HepG2 (cell line): ENCODE measurements around the gene MAP2K1. TPM values are rescaled to one million over a fixed set of nuclear protein-coding genes. Genes with fewer than 3 reads are reported as not detected.

Source experiments
- ATAC-seq: fragments of 200-7000 bp; cut with Tn5 transposase; 3 replicates; pipeline ENCODE4 v1.9.1; 2020; ENCODE audit warnings: mild to moderate bottlenecking, moderate library complexity
- BruUV-seq: library from RNA; stranded (reverse); fragments of 400-500 nt; replicated peaks from 2 replicates; lab custom pipeline; 2021; lab: Mats Ljungman, UMichigan
- CTCF ChIA-PET: fragments of 300-600 bp; formaldehyde crosslinking; extraction: SDS; loops from one replicate; lab custom pipeline; 2021; ENCODE audit warnings: low total read pairs, inconsistent platforms, low intra/inter-chr PET ratio; lab: Yijun Ruan, JAX
- POLR2A ChIA-PET: fragments of 350-600 bp; sonication (Branson Sonifier 250); formaldehyde crosslinking; loops from one replicate; lab custom pipeline; 2020; ENCODE audit warnings: antibody characterized with exemption, inconsistent platforms; lab: Yijun Ruan, JAX
- DNase-seq: peaks from one replicate; pipeline ENCODE4 v3.0.0-alpha.2; 2015; ENCODE audit warnings: low spot score
- FAIRE-seq: peaks from 3 replicates; lab custom pipeline; 2011; peaks lifted over from hg19 to GRCh38; lab: Jason Lieb, UNC
- H2AFZ ChIP-seq: one replicate; pipeline ENCODE4 v1.6.1; 2011; ENCODE audit warnings: low read length, inconsistent platforms
- H3K27ac ChIP-seq: fragments of 300-600 bp; 3 replicates; pipeline ENCODE4 v1.8.0; 2011; ENCODE audit warnings: mixed run types, mild to moderate bottlenecking, mixed read lengths, low read length, inconsistent platforms; ENCODE audit not compliant: insufficient read depth; ENCODE audit errors: extremely low read length
- H3K27me3 ChIP-seq, 2 experiments: fragments of 200-600 bp in 1 of 2; 2 replicates in 1 of 2; 3 replicates in 1 of 2; pipeline versions ENCODE4 v1.6.0 to v1.8.0; 2011; ENCODE audit warnings: low read length in 2 of 2, mild to moderate bottlenecking in 2 of 2, moderate library complexity in 2 of 2, inconsistent platforms in 1 of 2; ENCODE audit not compliant: insufficient read depth in 2 of 2, control insufficient read depth in 1 of 2
- H3K36me3 ChIP-seq, 2 experiments: fragments of 200-600 bp in 1 of 2; replicated peaks in 1 of 2; 2 replicates in 1 of 2; 3 replicates in 1 of 2; pipeline versions ENCODE4 v1.5.1 to v1.8.0; 2011; ENCODE audit warnings: low read length in 2 of 2, inconsistent platforms in 1 of 2; ENCODE audit not compliant: insufficient read depth in 2 of 2, control insufficient read depth in 1 of 2
- H3K4me1 ChIP-seq: 2 replicates; pipeline ENCODE4 v1.5.1; 2012; ENCODE audit warnings: low read length, inconsistent platforms; ENCODE audit not compliant: insufficient read depth
- H3K4me2 ChIP-seq: 2 replicates; pipeline ENCODE4 v1.6.0; 2011; ENCODE audit warnings: low read depth, low read length, inconsistent platforms
- H3K4me3 ChIP-seq, 3 experiments: fragments of 200-600 bp in 1 of 3; sonication (generic), shearing (Covaris generic) in 1 of 3; replicated peaks in 1 of 3; 2 replicates each; pipeline ENCODE4 v1.5.1; 2011 to 2016; ENCODE audit warnings: low read length in 3 of 3, inconsistent platforms in 2 of 3, low read depth in 2 of 3, mild to moderate bottlenecking in 2 of 3, control low read depth in 1 of 3, mixed read lengths in 1 of 3; ENCODE audit not compliant: insufficient read depth in 1 of 3
- H3K79me2 ChIP-seq: one replicate; pipeline ENCODE4 v1.6.1; 2011; ENCODE audit warnings: low read length, inconsistent platforms; ENCODE audit not compliant: insufficient read depth
- H3K9ac ChIP-seq: 2 replicates; pipeline ENCODE4 v1.6.0; 2011; ENCODE audit warnings: mild to moderate bottlenecking, low read depth, low read length, inconsistent platforms; ENCODE audit not compliant: insufficient read depth
- H3K9me3 ChIP-seq: 2 replicates; pipeline ENCODE4 v1.5.1; 2012; ENCODE audit warnings: mild to moderate bottlenecking, low read length
- H4K20me1 ChIP-seq: 2 replicates; pipeline ENCODE4 v1.6.0; 2011; ENCODE audit warnings: inconsistent platforms, mild to moderate bottlenecking, low read length, moderate library complexity; ENCODE audit not compliant: insufficient read depth
- AKAP8 ChIP-seq: sonication (generic); formaldehyde crosslinking; IDR thresholded peaks from 2 replicates; pipeline ENCODE4 v1.5.1; 2020; ENCODE audit warnings: mild to moderate bottlenecking, missing genetic modification reagents
- ARID2 ChIP-seq: sonication (generic); formaldehyde crosslinking; IDR thresholded peaks from 2 replicates; pipeline ENCODE4 v1.8.1; 2022; ENCODE audit warnings: mild to moderate bottlenecking, missing genetic modification reagents, borderline replicate concordance
- CC2D1A ChIP-seq: sonication (generic); formaldehyde crosslinking; IDR thresholded peaks from 2 replicates; pipeline ENCODE4 v1.8.1; 2023; ENCODE audit warnings: mild to moderate bottlenecking, missing genetic modification reagents
- KAT2B ChIP-seq: fragments of 150-350 bp; IDR thresholded peaks from 2 replicates; pipeline ENCODE4 v1.6.1; 2014; ENCODE audit warnings: low read depth, low read length, borderline replicate concordance
- KDM5A ChIP-seq: fragments of 200-600 bp; sonication (generic); IDR thresholded peaks from 2 replicates; pipeline ENCODE4 v1.7.0; 2018; ENCODE audit warnings: antibody characterized with exemption, mild to moderate bottlenecking, low read length, borderline replicate concordance
- KLF12 ChIP-seq: sonication (generic); formaldehyde crosslinking; IDR thresholded peaks from 2 replicates; pipeline ENCODE4 v1.4.0; 2020; ENCODE audit warnings: missing genetic modification reagents, borderline replicate concordance
- NFE2L2 ChIP-seq: fragments of 150-350 bp; IDR thresholded peaks from 2 replicates; pipeline ENCODE4 v1.6.1; 2014; ENCODE audit warnings: low read length
- REL ChIP-seq: sonication (generic); formaldehyde crosslinking; conservative IDR thresholded peaks from 2 replicates; pipeline ENCODE4 v1.8.0; 2022; ENCODE audit warnings: mild to moderate bottlenecking, missing genetic modification reagents, moderate library complexity
- SAFB2 ChIP-seq: sonication (generic); formaldehyde crosslinking; IDR thresholded peaks from 2 replicates; pipeline ENCODE4 v1.5.1; 2020; ENCODE audit warnings: missing genetic modification reagents, low read depth, mild to moderate bottlenecking, borderline replicate concordance
- TARDBP ChIP-seq: sonication (generic); formaldehyde crosslinking; IDR thresholded peaks from 2 replicates; pipeline ENCODE4 v1.8.0; 2022; ENCODE audit warnings: mild to moderate bottlenecking, missing genetic modification reagents
- TEF ChIP-seq: sonication (generic); formaldehyde crosslinking; IDR thresholded peaks from 2 replicates; pipeline ENCODE4 v1.5.0; 2020; ENCODE audit warnings: missing genetic modification reagents
- ZNF235 ChIP-seq: sonication (generic); formaldehyde crosslinking; IDR thresholded peaks from 2 replicates; pipeline ENCODE4 v1.8.1; 2023; ENCODE audit warnings: mild to moderate bottlenecking, missing genetic modification reagents, borderline replicate concordance
- ZNF253 ChIP-seq: sonication (generic); formaldehyde crosslinking; IDR thresholded peaks from 2 replicates; pipeline ENCODE4 v1.8.0; 2022; ENCODE audit warnings: mild to moderate bottlenecking, missing genetic modification reagents, borderline replicate concordance
- ZNF652 ChIP-seq: IDR thresholded peaks from 2 replicates; pipeline ENCODE4 v1.6.1; 2016; ENCODE audit warnings: low read depth, borderline replicate concordance
- WGBS: methylation state at CpG from one replicate; pipeline ENCODE4 v1.1.6; 2017; ENCODE audit warnings: low lambda C conversion rate; 5-methylcytosine and 5-hydroxymethylcytosine counted together
- in situ Hi-C: cut with HindIII; loops from 2 replicates; pipeline ENCODE4 v1.10.0; 2017; ENCODE audit warnings: low pct_unique_long_range_greater_than_20kb; ENCODE audit not compliant: extremely low pct_ligation_motif_present
- intact Hi-C: fragments of 100-400 bp; cut with micrococcal nuclease; formaldehyde crosslinking; loops from one replicate; pipeline ENCODE4 v1.10.0; 2022; ENCODE audit not compliant: unreplicated experiment
- polyA plus RNA-seq, 8 experiments: library from polyadenylated mRNA; depleted of rRNA in 3 of 8; stranded (reverse) in 7 of 8; unstranded in 1 of 8; fragments of >200 nt; fragmentation: Illumina TruSeq in 4 of 8; extraction: Trizol in 4 of 8; gene quantifications; 2 replicates each; pipeline versions ENCODE4 v1.2.1 to v1.2.3, GENCODE V29; 2011 to 2016; ENCODE audit warnings: low read depth in 4 of 8, missing spikeins in 1 of 8, mixed read lengths in 1 of 8; ENCODE audit not compliant: insufficient read depth in 1 of 8
- total RNA-seq, 5 experiments: library from RNA; depleted of rRNA; stranded (reverse); fragments of >200 nt; fragmentation: Illumina TruSeq; extraction: Trizol; gene quantifications; 2 replicates each; pipeline ENCODE4 v1.2.3, GENCODE V29; 2016; ENCODE audit warnings: low read depth in 1 of 5

MAP2K1 gene
- total and polyA plus RNA-seq, 2 of the 13 experiments (the other 11 are each of a cell fraction or from before 2014, with no cell fraction given): 24.1 to 49.2 TPM

- Histone ChIP-seq H2AFZ (no peak overlapping the region), H3K4me2 (no peak overlapping the region), H3K27ac (no peak overlapping the region), H3K27me3 (no peaks in the 10 kb centered on the region), H3K9me3 (no peaks in the 10 kb centered on the region), H3K36me3 (peaks cover 3 to 31% of the 10 kb centered on the region in 2 experiments; a peak in 4 of 5 replicates), H3K4me1 (no peaks in the 10 kb centered on the region), H4K20me1 (no peaks in the 10 kb centered on the region), H3K79me2 (no peaks in the 10 kb centered on the region), H3K9ac (no peak overlapping the region), H3K4me3 (no peak overlapping the region)
- FAIRE-seq (no peak), ATAC-seq (no peak), DNase-seq (no peak)
- WGBS: 93% methylated on average over 3 of the region's 3 CpGs
- in situ Hi-C loops: no loop called here
- BruUV-seq: no TSS peak
- intact Hi-C loops: no loop called here
- CTCF ChIA-PET: no interaction called here
- POLR2A ChIA-PET: no interaction called here
- TF ChIP-seq ARID2 (CRISPR knock-in tag) (no peak), KAT2B (no peak), KDM5A (no peak), AKAP8 (no peak), REL (no peak), TEF (CRISPR knock-in tag) (no peak), KLF12 (CRISPR knock-in tag) (no peak), TARDBP (no peak), ZNF253 (CRISPR knock-in tag) (no peak), SAFB2 (CRISPR knock-in tag) (no peak), CC2D1A (CRISPR knock-in tag) (no peak), NFE2L2 (no peak), ZNF652 (CRISPR knock-in tag) (no peak), ZNF235 (CRISPR knock-in tag) (no peak)
Observed at GRCh38 chr15:66523926-66524325, 137.2 kb downstream of the MAP2K1 start.
